ENCODE data around the gene DR1.

DR1 gene

DNA sequence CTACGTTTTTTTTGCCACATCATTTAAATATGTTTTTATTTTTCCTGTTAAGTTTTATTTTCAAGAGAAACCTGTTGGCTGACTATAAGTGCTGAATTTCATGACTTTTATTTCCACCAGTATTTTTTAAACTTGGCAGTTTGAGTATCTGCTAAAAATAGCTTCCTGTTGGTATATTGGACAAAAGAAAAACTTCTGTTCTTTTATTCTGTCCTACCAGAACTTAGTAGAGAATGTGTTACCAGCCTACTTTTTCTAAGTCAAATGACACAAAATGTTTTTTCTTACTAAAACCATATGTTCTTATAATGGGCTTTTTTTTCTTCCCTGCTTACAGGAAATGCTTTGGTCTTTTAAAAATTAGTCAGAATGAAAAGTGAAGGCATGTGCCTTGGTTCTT is 7.6 kb downstream of the DR1 start:
- Histone ChIP-seq H3K4me3 (ENCODE audit: low read depth, low read length) (no peak overlapping the region), H3K9me3 (ENCODE audit: severe bottlenecking) (no peaks in the 10 kb centered on the region), H3K27ac (no peak overlapping the region), H3K36me3 (peaks cover 73% of the 10 kb centered on the region), H3K27me3 (ENCODE audit: insufficient read depth, low read depth, severe bottlenecking) (no peaks in the 10 kb centered on the region)
- DNase-seq, result no peak
- TF ChIP-seq, protein P1, sequence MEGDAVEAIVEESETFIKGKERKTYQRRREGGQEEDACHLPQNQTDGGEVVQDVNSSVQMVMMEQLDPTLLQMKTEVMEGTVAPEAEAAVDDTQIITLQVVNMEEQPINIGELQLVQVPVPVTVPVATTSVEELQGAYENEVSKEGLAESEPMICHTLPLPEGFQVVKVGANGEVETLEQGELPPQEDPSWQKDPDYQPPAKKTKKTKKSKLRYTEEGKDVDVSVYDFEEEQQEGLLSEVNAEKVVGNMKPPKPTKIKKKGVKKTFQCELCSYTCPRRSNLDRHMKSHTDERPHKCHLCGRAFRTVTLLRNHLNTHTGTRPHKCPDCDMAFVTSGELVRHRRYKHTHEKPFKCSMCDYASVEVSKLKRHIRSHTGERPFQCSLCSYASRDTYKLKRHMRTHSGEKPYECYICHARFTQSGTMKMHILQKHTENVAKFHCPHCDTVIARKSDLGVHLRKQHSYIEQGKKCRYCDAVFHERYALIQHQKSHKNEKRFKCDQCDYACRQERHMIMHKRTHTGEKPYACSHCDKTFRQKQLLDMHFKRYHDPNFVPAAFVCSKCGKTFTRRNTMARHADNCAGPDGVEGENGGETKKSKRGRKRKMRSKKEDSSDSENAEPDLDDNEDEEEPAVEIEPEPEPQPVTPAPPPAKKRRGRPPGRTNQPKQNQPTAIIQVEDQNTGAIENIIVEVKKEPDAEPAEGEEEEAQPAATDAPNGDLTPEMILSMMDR (IDR thresholded peaks at IDR 0.05; ENCODE audit: low read depth, low read length), result no peak

DNA sequence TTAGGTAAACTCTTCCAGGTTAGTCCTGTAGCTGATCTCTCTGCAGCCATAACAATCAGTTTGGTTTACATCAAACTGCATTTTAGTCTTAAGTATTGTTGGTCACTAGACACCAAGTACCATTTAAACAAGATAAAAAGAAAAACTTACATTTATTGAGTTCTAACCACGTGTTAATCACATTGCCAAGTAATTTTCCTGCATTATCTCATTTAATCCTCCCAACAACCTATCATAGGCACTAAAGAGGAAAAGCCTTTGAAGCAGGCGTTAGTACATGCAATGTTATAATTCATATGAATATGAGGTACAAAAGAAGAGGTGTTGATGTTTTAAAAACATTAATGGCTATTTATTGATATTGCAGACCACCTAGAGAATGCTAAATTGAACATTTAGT is 9.0 kb downstream of the DR1 start:
- H3K4me3 ChIP-seq (ENCODE audit: low read depth, low read length), result no peak overlapping the region
- TF ChIP-seq, protein P1 (IDR thresholded peaks at IDR 0.05; ENCODE audit: low read depth, low read length), result no peak
- no peaks in the 10 kb centered on the region for H3K9me3 ChIP-seq (ENCODE audit: severe bottlenecking)
- H3K27me3 ChIP-seq (ENCODE audit: insufficient read depth, low read depth, severe bottlenecking), result no peaks in the 10 kb centered on the region
- DNase-seq, result no peak
- H3K36me3 ChIP-seq, result peaks cover 74% of the 10 kb centered on the region
- no peak overlapping the region for H3K27ac ChIP-seq

DNA sequence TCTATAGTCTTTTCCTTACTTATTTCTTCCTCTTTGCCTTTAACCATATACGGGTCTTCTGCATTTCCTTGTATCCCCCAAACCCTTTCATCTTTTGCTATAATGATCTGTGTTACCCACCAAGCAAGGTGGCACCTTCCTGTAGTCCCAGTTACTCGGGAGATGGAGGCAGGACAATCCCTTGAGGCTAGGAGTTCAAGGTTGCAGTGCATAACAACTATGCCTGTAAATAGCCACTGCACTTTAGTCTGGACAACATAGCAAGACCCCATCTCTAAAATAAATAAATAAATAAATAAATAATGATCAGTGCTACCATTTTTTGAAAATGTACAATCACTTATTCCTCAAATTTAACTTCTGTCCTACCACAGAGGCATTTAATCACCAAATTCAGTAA is 11.5 kb downstream of the DR1 start:
- Histone ChIP-seq H3K36me3 (peaks cover 72% of the 10 kb centered on the region), H3K27me3 (ENCODE audit: insufficient read depth, low read depth, severe bottlenecking) (no peaks in the 10 kb centered on the region), H3K9me3 (ENCODE audit: severe bottlenecking) (no peaks in the 10 kb centered on the region), H3K4me3 (ENCODE audit: low read depth, low read length) (no peak overlapping the region), H3K27ac (no peak overlapping the region)
- TF ChIP-seq, protein P1 (IDR thresholded peaks at IDR 0.05; ENCODE audit: low read depth, low read length), result no peak
- DNase-seq, result no peak

DNA sequence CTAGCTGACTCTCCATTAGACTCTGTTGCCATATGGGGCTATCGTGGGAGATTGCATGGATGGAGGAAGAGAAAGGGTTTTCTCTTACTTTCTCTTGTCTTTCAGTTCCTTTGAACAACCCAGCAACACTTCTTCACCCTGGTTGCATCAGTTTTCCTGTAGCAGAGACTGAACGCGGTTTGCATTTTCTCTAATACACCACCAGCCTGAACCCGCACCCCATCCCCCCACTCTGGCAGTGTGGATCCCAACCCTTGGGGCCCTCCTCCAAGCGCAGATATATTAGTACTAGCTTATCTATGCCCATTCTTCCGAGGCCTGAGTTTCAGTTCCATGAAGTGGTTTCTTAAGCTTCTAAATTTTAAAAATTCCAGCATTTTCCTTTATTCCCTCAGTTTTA is 12.6 kb downstream of the DR1 start:
- no peak for DNase-seq
- TF ChIP-seq, protein P1 (IDR thresholded peaks at IDR 0.05; ENCODE audit: low read depth, low read length), result no peak
- Histone ChIP-seq H3K27me3 (ENCODE audit: insufficient read depth, low read depth, severe bottlenecking) (no peaks in the 10 kb centered on the region), H3K9me3 (ENCODE audit: severe bottlenecking) (no peaks in the 10 kb centered on the region), H3K27ac (no peak overlapping the region), H3K4me3 (ENCODE audit: low read depth, low read length) (no peak overlapping the region), H3K36me3 (peaks cover 67% of the 10 kb centered on the region)

DNA sequence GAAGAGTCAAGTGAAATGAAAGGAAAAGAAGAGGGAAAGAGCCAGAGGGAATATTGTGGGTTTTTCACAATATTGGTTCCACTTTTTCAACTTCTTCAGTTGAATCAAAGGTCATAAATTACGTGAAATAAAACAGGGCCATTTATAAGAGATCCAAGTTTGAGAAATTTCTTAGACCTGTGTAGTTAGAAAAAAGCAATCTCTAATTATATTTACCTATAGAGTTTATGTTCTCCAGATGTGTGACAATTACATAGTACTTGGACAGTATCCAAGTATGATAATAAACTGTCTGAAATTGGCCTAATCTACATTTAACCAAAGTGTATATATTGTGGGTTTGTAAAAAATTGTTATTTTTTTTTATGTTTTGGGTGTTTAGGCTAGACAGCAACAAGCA is 14.4 kb downstream of the DR1 start:
- TF ChIP-seq, protein P1 (IDR thresholded peaks at IDR 0.05; ENCODE audit: low read depth, low read length), result no peak
- no peak overlapping the region for H3K4me3 ChIP-seq (ENCODE audit: low read depth, low read length)
- H3K9me3 ChIP-seq (ENCODE audit: severe bottlenecking), result no peaks in the 10 kb centered on the region
- no peak for DNase-seq
- peaks cover 51% of the 10 kb centered on the region for H3K36me3 ChIP-seq
- H3K27ac ChIP-seq, result no peak overlapping the region
- no peaks in the 10 kb centered on the region for H3K27me3 ChIP-seq (ENCODE audit: insufficient read depth, low read depth, severe bottlenecking)

DNA sequence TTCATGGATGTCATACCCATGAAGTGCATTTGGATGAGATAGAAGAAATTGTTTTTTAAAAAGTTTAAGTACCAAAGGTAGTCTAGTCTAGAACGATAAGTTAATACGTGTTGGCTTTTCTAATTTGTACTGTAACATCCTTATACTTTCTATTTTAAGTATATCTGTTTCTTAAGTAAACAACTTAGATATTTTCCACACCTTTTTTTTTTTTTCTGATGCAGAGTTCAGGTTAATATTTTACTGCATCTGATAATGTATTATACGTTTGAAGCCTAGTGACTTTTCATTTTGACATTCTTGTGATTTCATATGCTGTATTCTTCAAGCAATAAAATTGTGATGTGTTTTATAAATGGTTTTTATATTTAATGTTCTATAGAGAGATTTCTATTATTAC is 16.5 kb downstream of the DR1 start:
- no peak for DNase-seq
- TF ChIP-seq, protein P1 (IDR thresholded peaks at IDR 0.05; ENCODE audit: low read depth, low read length), result no peak
- no peaks in the 10 kb centered on the region for H3K27me3 ChIP-seq (ENCODE audit: insufficient read depth, low read depth, severe bottlenecking)
- no peak overlapping the region for H3K27ac ChIP-seq
- H3K36me3 ChIP-seq, result peaks cover 45% of the 10 kb centered on the region
- H3K4me3 ChIP-seq (ENCODE audit: low read depth, low read length), result no peak overlapping the region
- H3K9me3 ChIP-seq (ENCODE audit: severe bottlenecking), result no peaks in the 10 kb centered on the region

Data from WERI-Rb-1 (cell line).